Endothelial cell of umbilical vein (primary cell): ENCODE results near the gene DLEU7.

Experiments used
- CTCF ChIP-seq, 2 donors: IDR thresholded peaks; 1 replicate in 1 of 2; 2 replicates in 1 of 2; pipeline ENCODE4 v1.5.1; 2011; ENCODE audit warnings: low read length in 2 of 2, mild to moderate bottlenecking in 2 of 2, moderate library complexity in 2 of 2, control low read depth in 1 of 2, inconsistent platforms in 1 of 2, low read depth in 1 of 2; ENCODE audit not compliant: insufficient read depth in 1 of 2; ENCODE audit errors: extremely low read depth in 1 of 2
- EZH2 ChIP-seq: IDR thresholded peaks from 2 replicates; pipeline ENCODE4 v1.6.1; 2012; ENCODE audit warnings: borderline replicate concordance, low read depth, mild to moderate bottlenecking, moderate library complexity, low read length, inconsistent platforms; ENCODE audit not compliant: severe bottlenecking
- JUN ChIP-seq: IDR thresholded peaks from 2 replicates; pipeline ENCODE4 v1.6.1; 2011; ENCODE audit warnings: borderline replicate concordance, low read depth; ENCODE audit not compliant: insufficient read length, insufficient read depth
- MAX ChIP-seq: IDR thresholded peaks from 2 replicates; pipeline ENCODE4 v1.6.1; 2011; ENCODE audit not compliant: insufficient read depth, insufficient read length
- POLR2A ChIP-seq: IDR thresholded peaks from 2 replicates; pipeline ENCODE4 v1.6.1; 2012; ENCODE audit warnings: low read depth, mild to moderate bottlenecking, control low read depth, low read length
- POLR2AphosphoS5 ChIP-seq: IDR thresholded peaks from 2 replicates; pipeline ENCODE4 v1.6.1; 2012; ENCODE audit warnings: low read depth, mild to moderate bottlenecking, control low read depth, low read length, moderate library complexity; ENCODE audit not compliant: insufficient read depth

GRCh38 chr13:50798923-50799322 lies 44.6 kb downstream of the DLEU7 start:
- TF ChIP-seq CTCF (IDR thresholded peaks at IDR 0.05; ENCODE audit: extremely low read depth in 1 of 2, insufficient read depth in 1 of 2, low read depth in 1 of 2, low read length in 2 of 2) (no peak), EZH2 (no peak), POLR2A (no peak), MAX (no peak), POLR2AphosphoS5 (no peak), JUN (no peak)
